ENCODE data around the gene NCL. TPM values are rescaled to one million over a fixed set of nuclear protein-coding genes. Genes with fewer than 3 reads are reported as not detected.
"Not testable (repeated sequence)": the region's sequence is repeated elsewhere in the genome, so short reads cannot be mapped to it uniquely, and the experiment has no call there.

Gene NCL
- total RNA-seq, 1 experiment from 2014 or later: 608 TPM

DNA sequence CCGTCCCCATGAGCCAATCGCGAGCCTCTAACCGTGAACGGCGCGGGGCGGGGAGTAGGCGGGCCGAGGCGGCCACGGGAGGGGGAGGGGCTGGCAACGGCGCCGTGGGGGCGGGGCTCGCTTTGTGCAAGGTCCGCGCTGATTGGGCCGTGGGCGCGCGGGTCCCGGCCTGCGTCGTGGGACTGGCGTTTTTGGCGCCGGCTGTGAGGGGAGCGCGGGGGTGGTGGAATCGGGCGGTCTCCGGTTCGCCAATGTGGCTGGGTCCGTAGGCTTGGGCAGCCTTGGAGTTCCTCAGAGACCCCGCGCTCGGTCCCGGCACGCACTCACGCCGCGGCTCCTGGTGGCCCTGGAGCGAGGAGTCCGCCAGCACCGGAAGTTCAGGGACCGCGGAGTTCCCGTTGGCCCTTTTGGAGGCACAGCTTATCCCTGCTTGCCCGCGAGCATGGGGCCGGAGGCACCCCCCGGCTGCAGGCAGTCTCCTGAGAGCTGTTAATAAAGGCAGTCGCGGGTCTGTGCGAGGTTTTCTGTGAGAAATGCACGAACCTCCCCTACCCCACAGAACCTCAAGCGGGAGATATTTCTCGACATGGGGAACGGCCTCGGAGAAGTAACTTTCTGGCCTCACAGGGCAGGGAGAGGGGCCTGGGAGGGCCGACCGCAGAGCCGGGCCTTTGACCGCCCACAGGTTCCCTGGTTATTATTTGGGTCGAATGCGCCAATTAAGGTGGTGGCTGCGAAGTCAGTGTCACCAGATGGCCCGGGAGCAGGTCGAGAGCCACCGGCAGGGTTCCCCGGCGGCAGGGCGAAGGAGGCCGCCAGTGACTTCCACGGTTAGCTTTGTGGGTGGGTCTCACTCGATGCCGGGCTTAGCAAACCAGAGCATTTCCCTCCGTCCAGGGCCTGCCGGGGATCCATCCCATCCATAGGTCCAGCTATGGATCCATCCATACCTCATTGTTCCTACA is 574 bp upstream of the NCL start:
- peak; percentile 94 to 95 for DNase-seq
- Histone ChIP-seq H3K4me3 (ENCODE audit: low read depth, low read length) (peak overlapping the region; percentile 57), H3K9me3 (no peaks in the 10 kb centered on the region), H3K27me3 (replicated peaks; ENCODE audit: control insufficient read depth, insufficient read depth, low read length) (no peaks in the 10 kb centered on the region), H3K4me1 (no peaks in the 10 kb centered on the region; the same call in 1 of the 2 replicates), H3K36me3 (ENCODE audit: control insufficient read depth, insufficient read depth, low read length) (peaks cover 5% of the 10 kb centered on the region)
- H3K9me3 Mint-ChIP-seq (ENCODE audit: unreplicated experiment): no peaks in the 10 kb centered on the region
- peak overlapping the region; percentile 89 for H3K4me3 Mint-ChIP-seq (ENCODE audit: unreplicated experiment)
- CTCF ChIA-PET: interaction anchor here (0.5 to 2.0 kb wide), 8 partner anchors 12 to 259 kb away, joined by 3 to 12 read pairs (median 3); no protein-coding TSS in a partner anchor
- BruUV-seq (replicated peaks): TSS peak; percentile 90
- intact Hi-C loops (cut with micrococcal nuclease; ENCODE audit: unreplicated experiment): loop anchor here (1.0 kb wide), 1 partner anchor 49 kb away; no protein-coding TSS in a partner anchor
- peaks cover 2% of the 10 kb centered on the region for H3K27me3 Mint-ChIP-seq (ENCODE audit: insufficient read depth, unreplicated experiment)
- peaks cover 47% of the 10 kb centered on the region for H3K36me3 Mint-ChIP-seq (ENCODE audit: insufficient read depth, unreplicated experiment)
- POLR2A ChIA-PET: interaction anchor here (0.5 to 2.3 kb wide), 18 partner anchors 10 to 370 kb away, joined by 3 to 26 read pairs (median 4); partner anchors contain the start of gene PTMA
- peaks cover 13% of the 10 kb centered on the region for H3K4me1 Mint-ChIP-seq (ENCODE audit: low read depth, unreplicated experiment)
- TF ChIP-seq, protein P1, sequence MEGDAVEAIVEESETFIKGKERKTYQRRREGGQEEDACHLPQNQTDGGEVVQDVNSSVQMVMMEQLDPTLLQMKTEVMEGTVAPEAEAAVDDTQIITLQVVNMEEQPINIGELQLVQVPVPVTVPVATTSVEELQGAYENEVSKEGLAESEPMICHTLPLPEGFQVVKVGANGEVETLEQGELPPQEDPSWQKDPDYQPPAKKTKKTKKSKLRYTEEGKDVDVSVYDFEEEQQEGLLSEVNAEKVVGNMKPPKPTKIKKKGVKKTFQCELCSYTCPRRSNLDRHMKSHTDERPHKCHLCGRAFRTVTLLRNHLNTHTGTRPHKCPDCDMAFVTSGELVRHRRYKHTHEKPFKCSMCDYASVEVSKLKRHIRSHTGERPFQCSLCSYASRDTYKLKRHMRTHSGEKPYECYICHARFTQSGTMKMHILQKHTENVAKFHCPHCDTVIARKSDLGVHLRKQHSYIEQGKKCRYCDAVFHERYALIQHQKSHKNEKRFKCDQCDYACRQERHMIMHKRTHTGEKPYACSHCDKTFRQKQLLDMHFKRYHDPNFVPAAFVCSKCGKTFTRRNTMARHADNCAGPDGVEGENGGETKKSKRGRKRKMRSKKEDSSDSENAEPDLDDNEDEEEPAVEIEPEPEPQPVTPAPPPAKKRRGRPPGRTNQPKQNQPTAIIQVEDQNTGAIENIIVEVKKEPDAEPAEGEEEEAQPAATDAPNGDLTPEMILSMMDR (IDR thresholded peaks at IDR 0.05; ENCODE audit: insufficient read depth in 1 of 2, low read depth in 1 of 2, low read length in 1 of 2, severe bottlenecking in 1 of 2, unreplicated experiment in 1 of 2): no peak
- H3K27ac Mint-ChIP-seq (ENCODE audit: unreplicated experiment): peak overlapping the region; percentile 98

- peak overlapping the region; percentile 98 for H3K27ac Mint-ChIP-seq (ENCODE audit: unreplicated experiment)
- H3K4me3 ChIP-seq (ENCODE audit: low read depth, low read length): peak overlapping the region; percentile 96
- no peak for DNase-seq
- no peaks in the 10 kb centered on the region for H3K27me3 ChIP-seq (replicated peaks; ENCODE audit: control insufficient read depth, insufficient read depth, low read length)
- no peaks in the 10 kb centered on the region; the same call in 1 of the 2 replicates for H3K4me1 ChIP-seq
- CTCF ChIA-PET: interaction anchor here (1.3 kb wide), 1 partner anchor 11 kb away, joined by 4 read pairs; no protein-coding TSS in a partner anchor
- intact Hi-C loops (cut with micrococcal nuclease; ENCODE audit: unreplicated experiment): no loop called here
- H3K36me3 ChIP-seq (ENCODE audit: control insufficient read depth, insufficient read depth, low read length): peaks cover 5% of the 10 kb centered on the region
- peak overlapping the region; percentile 89 for H3K4me3 Mint-ChIP-seq (ENCODE audit: unreplicated experiment)
- TF ChIP-seq, protein P1 (IDR thresholded peaks at IDR 0.05; ENCODE audit: insufficient read depth in 1 of 2, low read depth in 1 of 2, low read length in 1 of 2, severe bottlenecking in 1 of 2, unreplicated experiment in 1 of 2): no peak
- H3K9me3 Mint-ChIP-seq (ENCODE audit: unreplicated experiment): no peaks in the 10 kb centered on the region
- H3K9me3 ChIP-seq: no peaks in the 10 kb centered on the region
- H3K27me3 Mint-ChIP-seq (ENCODE audit: insufficient read depth, unreplicated experiment): peaks cover 2% of the 10 kb centered on the region
- H3K36me3 Mint-ChIP-seq (ENCODE audit: insufficient read depth, unreplicated experiment): peaks cover 67% of the 10 kb centered on the region
- BruUV-seq (replicated peaks): no TSS peak
- H3K4me1 Mint-ChIP-seq (ENCODE audit: low read depth, unreplicated experiment): peaks cover 13% of the 10 kb centered on the region
- POLR2A ChIA-PET: interaction anchor here (0.8 to 2.1 kb wide), 2 partner anchors 10 to 1521 kb away, joined by 4 to 26 read pairs; no protein-coding TSS in a partner anchor
Measured at GRCh38 chr2:231462729-231463465, 1.4 kb downstream of the NCL start.

- Mint-ChIP-seq H3K36me3 (ENCODE audit: insufficient read depth, unreplicated experiment) (peaks cover 81% of the 10 kb centered on the region), H3K4me3 (ENCODE audit: unreplicated experiment) (peak overlapping the region; percentile 89), H3K4me1 (ENCODE audit: low read depth, unreplicated experiment) (peaks cover 13% of the 10 kb centered on the region), H3K27me3 (ENCODE audit: insufficient read depth, unreplicated experiment) (peaks cover 2% of the 10 kb centered on the region), H3K27ac (ENCODE audit: unreplicated experiment) (no peak overlapping the region), H3K9me3 (ENCODE audit: unreplicated experiment) (no peaks in the 10 kb centered on the region)
- Histone ChIP-seq H3K27me3 (replicated peaks; ENCODE audit: control insufficient read depth, insufficient read depth, low read length) (no peaks in the 10 kb centered on the region), H3K4me3 (ENCODE audit: low read depth, low read length) (no peak overlapping the region), H3K36me3 (ENCODE audit: control insufficient read depth, insufficient read depth, low read length) (peaks cover 5% of the 10 kb centered on the region), H3K9me3 (no peaks in the 10 kb centered on the region), H3K4me1 (no peaks in the 10 kb centered on the region; the same call in 1 of the 2 replicates)
- TF ChIP-seq, protein P1 (IDR thresholded peaks at IDR 0.05; ENCODE audit: insufficient read depth in 1 of 2, low read depth in 1 of 2, low read length in 1 of 2, severe bottlenecking in 1 of 2, unreplicated experiment in 1 of 2): no peak
- DNase-seq: no peak
- ChIA-PET CTCF (no interaction called here), POLR2A (no interaction called here)
- no TSS peak for BruUV-seq (replicated peaks)
- intact Hi-C loops (cut with micrococcal nuclease; ENCODE audit: unreplicated experiment): no loop called here
Measured at GRCh38 chr2:231461516-231461971, 2.7 kb downstream of the NCL start.

DNA sequence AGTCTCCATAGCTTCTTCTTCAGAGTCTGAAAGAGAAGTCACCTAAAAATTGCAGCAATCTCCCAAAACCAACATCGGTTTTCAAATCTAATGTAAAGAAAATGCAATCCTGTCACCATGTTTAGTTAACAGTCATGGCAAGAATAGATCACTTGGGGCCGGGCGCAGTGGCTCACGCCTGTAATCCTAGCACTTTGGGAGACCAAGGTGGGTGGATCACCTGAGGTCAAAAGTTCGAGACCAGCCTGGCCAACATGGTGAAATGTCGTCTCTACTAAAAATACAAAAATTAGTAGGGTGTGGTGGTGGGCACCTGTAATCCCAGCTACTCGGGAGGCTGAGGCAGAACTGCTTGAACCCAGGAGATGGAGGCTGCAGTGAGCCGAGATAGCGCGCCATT is 3.4 kb downstream of the NCL start:
- CTCF ChIA-PET; H3K27me3 Mint-ChIP-seq (ENCODE audit: insufficient read depth, unreplicated experiment); POLR2A ChIA-PET; DNase-seq; H3K4me1 ChIP-seq; H3K27me3 ChIP-seq (replicated peaks; ENCODE audit: control insufficient read depth, insufficient read depth, low read length); H3K4me3 ChIP-seq (ENCODE audit: low read depth, low read length); H3K36me3 ChIP-seq (ENCODE audit: control insufficient read depth, insufficient read depth, low read length); intact Hi-C loops (cut with micrococcal nuclease; ENCODE audit: unreplicated experiment); H3K4me3 Mint-ChIP-seq (ENCODE audit: unreplicated experiment); H3K9me3 ChIP-seq; H3K9me3 Mint-ChIP-seq (ENCODE audit: unreplicated experiment); BruUV-seq (replicated peaks): not testable (repeated sequence)
- Mint-ChIP-seq H3K4me1 (ENCODE audit: low read depth, unreplicated experiment) (peaks cover 13% of the 10 kb centered on the region), H3K27ac (ENCODE audit: unreplicated experiment) (peak overlapping the region; percentile 3), H3K36me3 (ENCODE audit: insufficient read depth, unreplicated experiment) (peaks cover 88% of the 10 kb centered on the region)
